GM12872 (cell line): ENCODE data around the gene ZNF32.

Experiments used
- TF ChIP-seq, protein P1 (sequence below): IDR thresholded peaks from 3 replicates; pipeline ENCODE4 v1.5.1; 2011; ENCODE audit warnings: low read depth, mild to moderate bottlenecking, low read length, moderate library complexity; ENCODE audit not compliant: insufficient read depth

ZNF32 gene

DNA sequence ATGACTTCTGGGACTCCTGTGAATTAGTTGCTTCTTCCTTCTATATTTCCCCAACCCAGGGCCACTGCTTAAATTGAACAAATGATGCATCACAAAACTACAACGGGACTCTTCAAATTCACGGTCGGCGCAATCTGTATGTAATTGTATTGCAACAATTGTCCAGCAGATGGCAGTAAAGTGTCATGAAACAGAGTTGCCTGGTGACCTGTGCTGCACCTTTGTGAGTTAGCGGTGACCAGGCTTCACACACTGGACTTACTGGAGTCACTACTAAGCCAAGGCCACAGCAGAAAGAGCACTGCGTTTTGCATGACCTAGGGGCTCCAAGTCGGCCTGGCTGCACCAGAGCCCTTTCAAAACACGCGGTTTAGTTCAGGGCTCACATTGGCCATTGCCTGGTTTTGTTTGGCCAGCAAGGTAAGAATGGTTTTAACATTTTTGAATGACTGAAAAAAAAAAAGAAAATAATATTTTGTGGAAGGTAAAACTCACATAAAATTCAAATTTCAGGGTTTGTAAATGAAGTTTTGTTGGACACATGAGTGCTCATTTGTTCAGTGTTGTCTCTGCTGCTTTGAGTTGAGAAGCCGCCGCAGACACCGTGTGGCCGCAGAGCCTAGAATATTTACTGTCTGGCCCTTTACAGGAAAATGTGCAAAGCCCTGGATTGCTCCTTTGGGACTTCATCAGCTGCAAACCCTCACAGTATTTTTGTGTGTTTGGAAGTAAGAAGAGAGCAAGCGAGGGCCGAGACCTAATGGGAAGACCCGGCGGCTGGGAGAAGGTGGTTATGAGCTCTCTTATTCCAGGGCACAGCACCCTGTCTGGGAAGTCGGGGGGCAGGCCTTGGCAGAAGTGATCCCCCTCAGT is 23.2 kb upstream of the ZNF32 start:
- TF ChIP-seq, protein P1, sequence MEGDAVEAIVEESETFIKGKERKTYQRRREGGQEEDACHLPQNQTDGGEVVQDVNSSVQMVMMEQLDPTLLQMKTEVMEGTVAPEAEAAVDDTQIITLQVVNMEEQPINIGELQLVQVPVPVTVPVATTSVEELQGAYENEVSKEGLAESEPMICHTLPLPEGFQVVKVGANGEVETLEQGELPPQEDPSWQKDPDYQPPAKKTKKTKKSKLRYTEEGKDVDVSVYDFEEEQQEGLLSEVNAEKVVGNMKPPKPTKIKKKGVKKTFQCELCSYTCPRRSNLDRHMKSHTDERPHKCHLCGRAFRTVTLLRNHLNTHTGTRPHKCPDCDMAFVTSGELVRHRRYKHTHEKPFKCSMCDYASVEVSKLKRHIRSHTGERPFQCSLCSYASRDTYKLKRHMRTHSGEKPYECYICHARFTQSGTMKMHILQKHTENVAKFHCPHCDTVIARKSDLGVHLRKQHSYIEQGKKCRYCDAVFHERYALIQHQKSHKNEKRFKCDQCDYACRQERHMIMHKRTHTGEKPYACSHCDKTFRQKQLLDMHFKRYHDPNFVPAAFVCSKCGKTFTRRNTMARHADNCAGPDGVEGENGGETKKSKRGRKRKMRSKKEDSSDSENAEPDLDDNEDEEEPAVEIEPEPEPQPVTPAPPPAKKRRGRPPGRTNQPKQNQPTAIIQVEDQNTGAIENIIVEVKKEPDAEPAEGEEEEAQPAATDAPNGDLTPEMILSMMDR, result peak; percentile 67

DNA sequence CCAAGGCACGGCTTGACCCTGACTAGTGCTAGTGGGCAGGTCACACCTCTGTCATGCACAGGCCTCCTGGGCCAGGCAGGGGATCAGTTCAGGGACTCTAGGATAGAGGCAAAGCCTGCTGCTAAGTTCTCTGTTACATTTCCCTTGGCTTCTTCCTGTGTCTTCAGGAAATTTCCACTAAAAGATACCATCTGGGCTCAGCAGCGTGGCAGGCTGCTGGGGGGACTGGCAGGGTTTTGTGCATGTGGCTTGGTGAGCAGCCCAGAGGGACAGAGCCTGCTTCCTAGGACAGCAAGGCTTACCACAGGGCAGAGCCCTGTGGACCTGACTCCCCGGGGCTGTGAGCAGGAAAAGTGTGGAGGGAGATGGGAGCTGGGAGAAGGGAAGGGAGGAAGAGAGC is 20.7 kb upstream of the ZNF32 start:
- TF ChIP-seq, protein P1, result no peak

DNA sequence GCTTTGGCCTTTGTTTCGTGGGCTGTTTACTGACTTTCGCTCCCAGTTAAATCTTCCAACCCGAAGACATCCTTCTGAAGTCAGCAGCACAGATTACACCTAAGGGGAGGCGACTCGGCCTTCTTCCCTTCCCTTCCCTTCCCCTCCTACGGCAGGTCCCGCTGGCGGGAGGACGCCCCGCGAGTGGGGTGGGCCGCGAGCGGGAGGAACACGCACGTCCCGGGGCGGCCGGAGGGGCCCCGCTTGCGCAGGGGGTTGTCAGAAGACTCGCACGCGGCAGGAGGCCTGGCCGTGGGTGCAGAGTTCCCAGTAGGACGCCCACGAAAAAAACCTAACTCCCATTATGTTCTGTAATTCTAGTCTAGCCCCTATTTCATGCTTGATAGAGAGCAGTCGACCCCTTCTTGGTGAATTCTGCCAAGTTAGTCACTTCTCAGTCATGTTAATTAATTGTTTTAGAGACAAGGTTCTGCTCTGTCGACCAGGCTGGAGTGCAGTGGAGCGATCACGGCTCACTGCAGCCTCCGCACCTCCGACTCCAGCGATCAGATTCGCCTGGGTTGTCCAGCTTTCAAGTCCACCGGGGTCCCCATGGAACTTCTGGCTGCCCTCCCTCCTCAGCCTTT is 19.2 kb upstream of the ZNF32 start:
- TF ChIP-seq, protein P1, result no peak

DNA sequence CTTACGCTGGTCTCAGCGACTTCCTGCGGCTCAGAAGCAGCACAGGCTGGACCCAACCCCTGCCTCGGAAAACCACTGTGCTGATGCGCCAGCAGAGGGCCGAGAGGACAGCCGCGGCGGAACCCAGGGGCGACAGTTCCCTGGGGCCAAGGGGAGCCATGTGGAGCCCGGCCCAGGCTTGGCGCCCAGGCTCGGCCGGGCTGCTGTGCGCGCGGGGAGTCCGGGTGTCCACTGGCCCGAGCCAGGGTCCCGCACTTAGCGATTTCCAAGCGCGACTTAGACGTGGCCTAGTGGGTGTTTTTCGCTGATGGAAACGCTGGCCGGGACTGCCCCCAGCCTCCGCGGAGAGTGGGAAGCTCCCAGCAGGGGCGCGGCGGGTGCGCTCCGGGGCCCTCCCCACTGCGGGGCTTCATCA is 18.6 kb upstream of the ZNF32 start:
- TF ChIP-seq, protein P1, result no peak

DNA sequence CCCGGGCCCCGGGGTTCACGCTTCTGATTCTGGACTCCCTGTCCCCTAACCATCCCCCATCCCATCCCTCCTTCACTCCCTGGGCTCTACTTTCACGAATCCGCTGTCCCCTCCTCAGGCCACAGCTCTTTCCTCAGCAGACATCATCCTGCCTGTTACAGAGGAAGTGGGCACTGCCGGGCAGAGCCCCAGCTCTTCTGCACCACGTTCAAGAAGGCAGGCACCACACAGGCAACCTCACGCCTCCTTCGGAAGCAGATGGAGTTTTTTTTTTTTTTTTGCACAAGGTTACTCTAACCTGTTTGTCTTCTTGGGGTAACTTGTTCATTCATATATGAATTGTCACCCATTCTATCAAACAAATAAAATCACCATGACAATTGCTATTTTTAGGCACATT is 17.9 kb upstream of the ZNF32 start:
- TF ChIP-seq, protein P1, result no peak

DNA sequence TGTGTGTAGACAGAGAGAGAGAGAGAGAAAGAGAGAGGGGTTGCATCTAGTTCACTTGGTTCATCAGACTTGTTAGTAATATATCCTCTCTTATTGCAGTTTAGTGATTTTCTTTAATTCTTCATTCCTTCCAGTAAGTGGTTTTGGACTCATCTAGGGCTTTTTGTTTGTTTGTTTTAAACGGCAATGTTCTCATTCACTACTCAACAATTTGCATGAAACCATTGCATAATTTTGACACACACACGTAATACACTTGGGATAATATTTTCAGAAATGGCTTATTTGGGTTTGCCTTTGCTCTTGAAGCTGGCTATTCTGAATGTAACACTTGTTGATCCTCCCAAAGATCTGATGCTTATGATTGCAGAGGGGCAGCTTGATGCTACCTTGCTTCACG is 16.4 kb upstream of the ZNF32 start:
- TF ChIP-seq, protein P1, result no peak

DNA sequence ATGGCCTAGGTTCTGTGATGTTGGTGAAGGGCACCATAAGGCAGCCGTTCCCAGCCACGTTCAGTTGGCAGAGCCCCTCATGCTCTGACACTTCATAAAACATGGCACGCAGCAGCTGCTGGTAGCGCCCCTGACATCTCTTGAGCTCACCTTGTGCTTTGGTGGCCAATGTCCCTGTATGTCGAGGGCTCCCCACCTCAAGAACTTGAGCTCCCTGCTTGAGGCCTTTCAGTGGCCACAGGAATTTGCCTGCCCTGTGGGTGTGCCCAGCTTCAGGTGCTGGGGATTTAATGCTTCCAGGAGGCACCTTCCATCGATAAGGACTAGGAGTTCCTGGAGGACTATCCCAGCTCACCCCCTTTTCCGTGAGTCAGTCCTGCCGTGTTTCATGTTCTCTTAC is 9.5 kb upstream of the ZNF32 start:
- TF ChIP-seq, protein P1, result no peak
